ENCODE data around the gene NSA2.
"Not testable (repeated sequence)": the region's sequence is repeated elsewhere in the genome, so short reads cannot be mapped to it uniquely, and the experiment has no call there.

Gene NSA2

GRCh38 chr5:74725331-74725730 is 41.7 kb upstream of the NSA2 start:
- peaks cover 55% of the 10 kb centered on the region for H3K36me3 ChIP-seq (ENCODE audit: control insufficient read depth, low read length)
- no peaks in the 10 kb centered on the region for H4K20me1 ChIP-seq (ENCODE audit: control insufficient read depth, insufficient read depth, low read depth, low read length)
- no peaks in the 10 kb centered on the region for H3K4me1 ChIP-seq (ENCODE audit: control insufficient read depth, low read length)
- H3K9me2 ChIP-seq (replicated peaks; ENCODE audit: control insufficient read depth, low read length): no peaks in the 10 kb centered on the region
- no peaks in the 10 kb centered on the region for H3K79me2 ChIP-seq (ENCODE audit: control insufficient read depth, low read length)
- no peak overlapping the region for H3K4me3 ChIP-seq (ENCODE audit: low read length)
- TF ChIP-seq EZH2phosphoT487 (IDR thresholded peaks at IDR 0.05; ENCODE audit: borderline replicate concordance, low read length): no peak
- H3K27ac ChIP-seq (ENCODE audit: low read depth, low read length): no peak overlapping the region
- no peak overlapping the region for H3K4me2 ChIP-seq (ENCODE audit: low read length)
- no peaks in the 10 kb centered on the region for H3K27me3 ChIP-seq (ENCODE audit: control insufficient read depth, low read length)
- H3F3A ChIP-seq (ENCODE audit: control insufficient read depth, insufficient read depth): no peaks in the 10 kb centered on the region; the same call in 1 of the 2 replicates
- no peaks in the 10 kb centered on the region for H3K9me3 ChIP-seq (ENCODE audit: control insufficient read depth, insufficient read depth, low read length)

GRCh38 chr5:74736759-74737158 is 30.3 kb upstream of the NSA2 start:
- Histone ChIP-seq H3K4me2 (ENCODE audit: low read length) (no peak overlapping the region), H3K27ac (ENCODE audit: low read depth, low read length) (no peak overlapping the region), H3F3A (ENCODE audit: control insufficient read depth, insufficient read depth) (no peaks in the 10 kb centered on the region), H3K79me2 (ENCODE audit: control insufficient read depth, low read length) (no peaks in the 10 kb centered on the region), H4K20me1 (ENCODE audit: control insufficient read depth, insufficient read depth, low read depth, low read length) (peaks cover 2% of the 10 kb centered on the region; the same call in 1 of the 2 replicates), H3K4me3 (ENCODE audit: low read length) (no peak overlapping the region), H3K9me3 (ENCODE audit: control insufficient read depth, insufficient read depth, low read length) (no peaks in the 10 kb centered on the region), H3K9me2 (replicated peaks; ENCODE audit: control insufficient read depth, low read length) (no peaks in the 10 kb centered on the region), H3K36me3 (ENCODE audit: control insufficient read depth, low read length) (peaks cover 73% of the 10 kb centered on the region), H3K27me3 (ENCODE audit: control insufficient read depth, low read length) (no peaks in the 10 kb centered on the region), H3K4me1 (ENCODE audit: control insufficient read depth, low read length) (no peaks in the 10 kb centered on the region)
- TF ChIP-seq EZH2phosphoT487 (IDR thresholded peaks at IDR 0.05; ENCODE audit: borderline replicate concordance, low read length) (no peak), CTCF (IDR thresholded peaks at IDR 0.05; ENCODE audit: low read depth, low read length, poor library complexity, severe bottlenecking) (no peak)

GRCh38 chr5:74738406-74738805 is 28.6 kb upstream of the NSA2 start:
- TF ChIP-seq EZH2phosphoT487 (IDR thresholded peaks at IDR 0.05; ENCODE audit: borderline replicate concordance, low read length) (no peak), CTCF (IDR thresholded peaks at IDR 0.05; ENCODE audit: low read depth, low read length, poor library complexity, severe bottlenecking) (no peak)
- H3K27ac ChIP-seq (ENCODE audit: low read depth, low read length): no peak overlapping the region
- H3K79me2 ChIP-seq (ENCODE audit: control insufficient read depth, low read length): no peaks in the 10 kb centered on the region
- H3K9me3 ChIP-seq (ENCODE audit: control insufficient read depth, insufficient read depth, low read length): no peaks in the 10 kb centered on the region
- H3K4me3 ChIP-seq (ENCODE audit: low read length): no peak overlapping the region
- H3K27me3 ChIP-seq (ENCODE audit: control insufficient read depth, low read length): no peaks in the 10 kb centered on the region
- H3K4me2 ChIP-seq (ENCODE audit: low read length): no peak overlapping the region
- H3K4me1 ChIP-seq (ENCODE audit: control insufficient read depth, low read length): no peaks in the 10 kb centered on the region
- peaks cover 79% of the 10 kb centered on the region for H3K36me3 ChIP-seq (ENCODE audit: control insufficient read depth, low read length)
- no peaks in the 10 kb centered on the region for H3K9me2 ChIP-seq (replicated peaks; ENCODE audit: control insufficient read depth, low read length)
- H4K20me1 ChIP-seq (ENCODE audit: control insufficient read depth, insufficient read depth, low read depth, low read length): peaks cover 3% of the 10 kb centered on the region; the same call in 1 of the 2 replicates
- no peaks in the 10 kb centered on the region for H3F3A ChIP-seq (ENCODE audit: control insufficient read depth, insufficient read depth)

GRCh38 chr5:74748742-74749141 is 18.3 kb upstream of the NSA2 start:
- not testable (repeated sequence) for H3K4me2 ChIP-seq (ENCODE audit: low read length); H3K4me1 ChIP-seq (ENCODE audit: control insufficient read depth, low read length); H3F3A ChIP-seq (ENCODE audit: control insufficient read depth, insufficient read depth); H3K79me2 ChIP-seq (ENCODE audit: control insufficient read depth, low read length); H3K9me2 ChIP-seq (replicated peaks; ENCODE audit: control insufficient read depth, low read length); H3K27me3 ChIP-seq (ENCODE audit: control insufficient read depth, low read length); H3K4me3 ChIP-seq (ENCODE audit: low read length); H4K20me1 ChIP-seq (ENCODE audit: control insufficient read depth, insufficient read depth, low read depth, low read length); H3K27ac ChIP-seq (ENCODE audit: low read depth, low read length); H3K9me3 ChIP-seq (ENCODE audit: control insufficient read depth, insufficient read depth, low read length)
- peaks cover 69% of the 10 kb centered on the region for H3K36me3 ChIP-seq (ENCODE audit: control insufficient read depth, low read length)

All from DOHH2 (cell line).